Immature natural killer cell (primary cell): ENCODE measurements around the gene TTC23. TPM values are rescaled to one million over a fixed set of nuclear protein-coding genes. Genes with fewer than 3 reads are reported as not detected.

Experiments
- DNase-seq, 3 donors: peaks; one replicate each; pipeline ENCODE4 v3.0.0; 2022; ENCODE audit warnings: mixed read lengths in 1 of 3
- H3K27ac Mint-ChIP-seq, 6 donors: one replicate each; pipeline ENCODE4 v1.8.0; 2020; ENCODE audit warnings: mixed read lengths in 6 of 6, mild to moderate bottlenecking in 5 of 6, inconsistent platforms in 4 of 6, moderate library complexity in 3 of 6
- H3K27me3 Mint-ChIP-seq, 3 donors: one replicate each; pipeline ENCODE4 v1.8.0; 2020 to 2021; ENCODE audit warnings: low read depth in 3 of 3, mild to moderate bottlenecking in 3 of 3, mixed read lengths in 3 of 3, moderate library complexity in 3 of 3, inconsistent platforms in 1 of 3
- H3K36me3 Mint-ChIP-seq, 3 donors: one replicate each; pipeline ENCODE4 v1.8.0; 2020; ENCODE audit warnings: mixed read lengths in 3 of 3, inconsistent platforms in 2 of 3, mild to moderate bottlenecking in 2 of 3
- H3K4me1 Mint-ChIP-seq, 2 donors: one replicate each; pipeline ENCODE4 v1.8.0; 2020; ENCODE audit warnings: inconsistent platforms in 2 of 2, mild to moderate bottlenecking in 2 of 2, mixed read lengths in 2 of 2, moderate library complexity in 1 of 2
- H3K4me3 Mint-ChIP-seq, 5 donors: one replicate each; pipeline ENCODE4 v1.8.0; 2020; ENCODE audit warnings: mild to moderate bottlenecking in 5 of 5, mixed read lengths in 5 of 5, inconsistent platforms in 3 of 5, moderate library complexity in 3 of 5
- H3K9me3 Mint-ChIP-seq, 6 donors: one replicate each; pipeline ENCODE4 v1.8.0; 2020; ENCODE audit warnings: mild to moderate bottlenecking in 6 of 6, mixed read lengths in 6 of 6, inconsistent platforms in 4 of 6, moderate library complexity in 3 of 6
- polyA plus RNA-seq, 3 donors: library from polyadenylated mRNA; unstranded; fragments of 300-500 nt; fragmentation: Illumina TruSeq; gene quantifications; one replicate each; pipeline ENCODE4 v1.2.3, GENCODE V29; 2021

Gene TTC23
- polyA plus RNA-seq, 3 donors from 2014 or later = 0.21 to 0.25 TPM; not detected in 1

GRCh38 chr15:99128411-99128810 lies 121.0 kb downstream of the TTC23 start:
- no peak overlapping the region for H3K27ac Mint-ChIP-seq
- H3K9me3 Mint-ChIP-seq = no peaks in the 10 kb centered on the region
- H3K4me3 Mint-ChIP-seq = no peak overlapping the region
- no peak for DNase-seq
- no peaks in the 10 kb centered on the region for H3K4me1 Mint-ChIP-seq
- H3K27me3 Mint-ChIP-seq = peaks cover 0 to 6% (median 0%) of the 10 kb centered on the region in 3 donors
- no peaks in the 10 kb centered on the region for H3K36me3 Mint-ChIP-seq

- no peak for DNase-seq
- H3K27me3 Mint-ChIP-seq = peaks cover 0 to 6% (median 0%) of the 10 kb centered on the region in 3 donors
- no peaks in the 10 kb centered on the region for H3K36me3 Mint-ChIP-seq
- H3K27ac Mint-ChIP-seq = no peak overlapping the region
- H3K9me3 Mint-ChIP-seq = no peaks in the 10 kb centered on the region
- H3K4me1 Mint-ChIP-seq = no peaks in the 10 kb centered on the region
- no peak overlapping the region for H3K4me3 Mint-ChIP-seq
Measured at GRCh38 chr15:99127773-99128172, 121.6 kb downstream of the TTC23 start.

GRCh38 chr15:99126930-99127329 lies 122.5 kb downstream of the TTC23 start:
- Mint-ChIP-seq H3K4me3 (no peak overlapping the region), H3K27me3 (peaks cover 0 to 6% (median 0%) of the 10 kb centered on the region in 3 donors), H3K27ac (no peak overlapping the region), H3K4me1 (no peaks in the 10 kb centered on the region), H3K9me3 (no peaks in the 10 kb centered on the region), H3K36me3 (no peaks in the 10 kb centered on the region)
- no peak for DNase-seq

GRCh38 chr15:99126131-99126588 lies 123.2 kb downstream of the TTC23 start:
- H3K9me3 Mint-ChIP-seq = no peaks in the 10 kb centered on the region
- DNase-seq = no peak
- H3K4me1 Mint-ChIP-seq = no peaks in the 10 kb centered on the region
- H3K27ac Mint-ChIP-seq = no peak overlapping the region
- peaks cover 0 to 6% (median 0%) of the 10 kb centered on the region in 3 donors for H3K27me3 Mint-ChIP-seq
- H3K4me3 Mint-ChIP-seq = no peak overlapping the region
- no peaks in the 10 kb centered on the region for H3K36me3 Mint-ChIP-seq

GRCh38 chr15:99125061-99125891 lies 124.1 kb downstream of the TTC23 start:
- Mint-ChIP-seq H3K36me3 (no peaks in the 10 kb centered on the region), H3K4me3 (no peak overlapping the region), H3K27ac (no peak overlapping the region), H3K9me3 (no peaks in the 10 kb centered on the region), H3K4me1 (no peaks in the 10 kb centered on the region), H3K27me3 (peaks cover 0 to 5% (median 0%) of the 10 kb centered on the region in 3 donors)
- no peak for DNase-seq

GRCh38 chr15:99124641-99125040 lies 124.7 kb downstream of the TTC23 start:
- Mint-ChIP-seq H3K36me3 (no peaks in the 10 kb centered on the region), H3K4me3 (no peak overlapping the region), H3K27me3 (peaks cover 0 to 3% (median 0%) of the 10 kb centered on the region in 3 donors)

GRCh38 chr15:99123713-99124451 lies 125.5 kb downstream of the TTC23 start:
- Mint-ChIP-seq H3K4me3 (no peak overlapping the region), H3K36me3 (no peaks in the 10 kb centered on the region), H3K27ac (no peak overlapping the region), H3K27me3 (peaks cover 0 to 2% (median 0%) of the 10 kb centered on the region in 3 donors), H3K9me3 (no peaks in the 10 kb centered on the region), H3K4me1 (no peaks in the 10 kb centered on the region)
- DNase-seq = no peak

More at GRCh38 chr15:99124641-99125040, 124.7 kb downstream of the TTC23 start:
- H3K9me3 Mint-ChIP-seq = no peaks in the 10 kb centered on the region
- no peaks in the 10 kb centered on the region for H3K4me1 Mint-ChIP-seq
- no peak for DNase-seq
- H3K27ac Mint-ChIP-seq = no peak overlapping the region

GRCh38 chr15:99122831-99123712 lies 126.3 kb downstream of the TTC23 start:
- no peak overlapping the region for H3K27ac Mint-ChIP-seq
- H3K4me3 Mint-ChIP-seq = no peak overlapping the region
- peaks cover 0 to 2% (median 0%) of the 10 kb centered on the region in 3 donors for H3K27me3 Mint-ChIP-seq
- no peaks in the 10 kb centered on the region for H3K9me3 Mint-ChIP-seq
- no peak for DNase-seq
- no peaks in the 10 kb centered on the region for H3K4me1 Mint-ChIP-seq
- H3K36me3 Mint-ChIP-seq = no peaks in the 10 kb centered on the region

GRCh38 chr15:99121691-99122410 lies 127.5 kb downstream of the TTC23 start:
- Mint-ChIP-seq H3K36me3 (no peaks in the 10 kb centered on the region), H3K4me3 (no peak overlapping the region), H3K4me1 (no peaks in the 10 kb centered on the region)

GRCh38 chr15:99121207-99121606 lies 128.2 kb downstream of the TTC23 start:
- Mint-ChIP-seq H3K27me3 (peaks cover 0 to 2% (median 0%) of the 10 kb centered on the region in 3 donors), H3K27ac (no peak overlapping the region), H3K9me3 (no peaks in the 10 kb centered on the region), H3K4me3 (no peak overlapping the region), H3K36me3 (no peaks in the 10 kb centered on the region), H3K4me1 (no peaks in the 10 kb centered on the region)
- DNase-seq = no peak

More at GRCh38 chr15:99121691-99122410, 127.5 kb downstream of the TTC23 start:
- H3K27ac Mint-ChIP-seq = no peak overlapping the region
- no peak for DNase-seq
- H3K27me3 Mint-ChIP-seq = peaks cover 0 to 2% (median 0%) of the 10 kb centered on the region in 3 donors
- H3K9me3 Mint-ChIP-seq = no peaks in the 10 kb centered on the region

GRCh38 chr15:99120050-99120777 lies 129.2 kb downstream of the TTC23 start:
- no peaks in the 10 kb centered on the region for H3K36me3 Mint-ChIP-seq
- H3K27ac Mint-ChIP-seq = no peak overlapping the region
- no peak overlapping the region for H3K4me3 Mint-ChIP-seq
- no peaks in the 10 kb centered on the region for H3K4me1 Mint-ChIP-seq
- H3K27me3 Mint-ChIP-seq = peaks cover 0 to 2% (median 0%) of the 10 kb centered on the region in 3 donors
- no peaks in the 10 kb centered on the region for H3K9me3 Mint-ChIP-seq
- DNase-seq = no peak

GRCh38 chr15:99118801-99119546 lies 130.4 kb downstream of the TTC23 start:
- Mint-ChIP-seq H3K4me3 (no peak overlapping the region), H3K27ac (no peak overlapping the region), H3K27me3 (peaks cover 0 to 2% (median 0%) of the 10 kb centered on the region in 3 donors), H3K9me3 (no peaks in the 10 kb centered on the region), H3K4me1 (no peaks in the 10 kb centered on the region), H3K36me3 (no peaks in the 10 kb centered on the region)
- no peak for DNase-seq
